ENCODE measurements around the gene PLAC8.
A peak's percentile ranks its signal among the peaks of the same experiment; 100 is the strongest.

DNA sequence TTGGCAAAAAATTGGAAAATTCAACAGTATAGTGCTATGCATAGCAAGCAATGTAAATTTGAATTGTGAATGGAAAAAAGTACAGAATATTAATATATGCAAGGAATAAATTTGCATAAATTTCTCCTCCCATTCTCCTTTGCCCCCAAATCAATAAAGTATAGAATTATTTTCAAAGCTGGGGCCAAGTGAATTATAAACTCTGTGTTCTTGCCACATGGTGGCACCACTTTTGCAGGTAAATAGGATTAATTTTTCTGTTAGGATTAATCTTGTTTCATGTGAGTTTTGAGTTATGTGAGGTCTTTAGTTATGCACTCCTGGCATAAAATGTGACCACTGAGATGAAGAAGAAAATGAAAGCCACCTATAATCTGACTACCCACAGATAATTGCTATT lies 59.6 kb downstream of the PLAC8 start:
- TF ChIP-seq, protein P1, sequence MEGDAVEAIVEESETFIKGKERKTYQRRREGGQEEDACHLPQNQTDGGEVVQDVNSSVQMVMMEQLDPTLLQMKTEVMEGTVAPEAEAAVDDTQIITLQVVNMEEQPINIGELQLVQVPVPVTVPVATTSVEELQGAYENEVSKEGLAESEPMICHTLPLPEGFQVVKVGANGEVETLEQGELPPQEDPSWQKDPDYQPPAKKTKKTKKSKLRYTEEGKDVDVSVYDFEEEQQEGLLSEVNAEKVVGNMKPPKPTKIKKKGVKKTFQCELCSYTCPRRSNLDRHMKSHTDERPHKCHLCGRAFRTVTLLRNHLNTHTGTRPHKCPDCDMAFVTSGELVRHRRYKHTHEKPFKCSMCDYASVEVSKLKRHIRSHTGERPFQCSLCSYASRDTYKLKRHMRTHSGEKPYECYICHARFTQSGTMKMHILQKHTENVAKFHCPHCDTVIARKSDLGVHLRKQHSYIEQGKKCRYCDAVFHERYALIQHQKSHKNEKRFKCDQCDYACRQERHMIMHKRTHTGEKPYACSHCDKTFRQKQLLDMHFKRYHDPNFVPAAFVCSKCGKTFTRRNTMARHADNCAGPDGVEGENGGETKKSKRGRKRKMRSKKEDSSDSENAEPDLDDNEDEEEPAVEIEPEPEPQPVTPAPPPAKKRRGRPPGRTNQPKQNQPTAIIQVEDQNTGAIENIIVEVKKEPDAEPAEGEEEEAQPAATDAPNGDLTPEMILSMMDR (IDR thresholded peaks at IDR 0.05), result peak; percentile 59
- TF ChIP-seq EZH2 (IDR thresholded peaks at IDR 0.05; ENCODE audit: borderline replicate concordance, insufficient read depth, low read depth, low read length, poor library complexity, severe bottlenecking), result no peak
